HG03342 (cell line): ENCODE measurements around the gene PDIA4.
A peak's percentile ranks its signal among the peaks of the same experiment; 100 is the strongest.

Experiments used
- ATAC-seq: cut with Tn5 transposase; IDR thresholded peaks from one replicate; pipeline ENCODE4 v1.9.1; 2021; ENCODE audit warnings: mild to moderate bottlenecking, moderate library complexity; ENCODE audit not compliant: unreplicated experiment

The PDIA4 gene

GRCh38 chr7:148975896-148976295 is 52.4 kb downstream of the PDIA4 start:
- no peak for ATAC-seq

GRCh38 chr7:148973256-148973655 is 55.0 kb downstream of the PDIA4 start:
- ATAC-seq: no peak

GRCh38 chr7:148972375-148972774 is 55.9 kb downstream of the PDIA4 start:
- ATAC-seq: no peak

GRCh38 chr7:148967602-148968001 is 60.7 kb downstream of the PDIA4 start:
- ATAC-seq: no peak

- no peak for ATAC-seq
Measured at GRCh38 chr7:148967032-148967372, 61.3 kb downstream of the PDIA4 start.

- ATAC-seq: no peak
Measured at GRCh38 chr7:148964483-148965267, 63.6 kb downstream of the PDIA4 start.

- peak; percentile 8 for ATAC-seq
Measured at GRCh38 chr7:148963583-148964482, 64.5 kb downstream of the PDIA4 start.

- peak; percentile 42 for ATAC-seq
Measured at GRCh38 chr7:148962823-148963582, 65.3 kb downstream of the PDIA4 start.

- ATAC-seq: no peak
Measured at GRCh38 chr7:148962440-148962822, 65.9 kb downstream of the PDIA4 start.

GRCh38 chr7:148959726-148960125 is 68.6 kb downstream of the PDIA4 start:
- ATAC-seq: no peak

GRCh38 chr7:148958061-148958460 is 70.2 kb downstream of the PDIA4 start:
- ATAC-seq: no peak

GRCh38 chr7:148954766-148955165 is 73.5 kb downstream of the PDIA4 start:
- ATAC-seq: no peak

- no peak for ATAC-seq
Measured at GRCh38 chr7:148953676-148954075, 74.6 kb downstream of the PDIA4 start.
